Measurements from ENCODE around the gene GALNT16.

Gene GALNT16

DNA sequence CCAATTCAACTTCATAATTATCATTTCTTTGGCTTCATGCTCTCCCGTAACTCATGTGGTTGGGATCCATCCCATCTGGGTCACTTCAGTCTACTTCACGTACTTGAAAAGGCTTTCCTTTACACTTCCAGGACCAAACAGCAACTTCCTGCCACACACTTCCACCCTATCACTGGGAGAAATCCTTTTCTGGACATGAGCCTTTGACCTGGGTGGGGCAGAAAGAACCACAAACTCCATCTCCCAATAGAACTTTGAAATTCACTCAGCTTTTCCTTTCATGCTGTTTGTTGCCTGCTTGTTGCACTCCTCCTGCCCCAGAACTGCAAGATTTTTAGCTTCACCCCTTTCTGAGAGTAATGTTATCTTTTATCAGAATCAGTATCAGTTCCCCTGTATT lies 18.4 kb upstream of the GALNT16 start:
- no peak overlapping the region for H3K4me3 ChIP-seq (ENCODE audit: low read depth, low read length)
- TF ChIP-seq, protein P1, sequence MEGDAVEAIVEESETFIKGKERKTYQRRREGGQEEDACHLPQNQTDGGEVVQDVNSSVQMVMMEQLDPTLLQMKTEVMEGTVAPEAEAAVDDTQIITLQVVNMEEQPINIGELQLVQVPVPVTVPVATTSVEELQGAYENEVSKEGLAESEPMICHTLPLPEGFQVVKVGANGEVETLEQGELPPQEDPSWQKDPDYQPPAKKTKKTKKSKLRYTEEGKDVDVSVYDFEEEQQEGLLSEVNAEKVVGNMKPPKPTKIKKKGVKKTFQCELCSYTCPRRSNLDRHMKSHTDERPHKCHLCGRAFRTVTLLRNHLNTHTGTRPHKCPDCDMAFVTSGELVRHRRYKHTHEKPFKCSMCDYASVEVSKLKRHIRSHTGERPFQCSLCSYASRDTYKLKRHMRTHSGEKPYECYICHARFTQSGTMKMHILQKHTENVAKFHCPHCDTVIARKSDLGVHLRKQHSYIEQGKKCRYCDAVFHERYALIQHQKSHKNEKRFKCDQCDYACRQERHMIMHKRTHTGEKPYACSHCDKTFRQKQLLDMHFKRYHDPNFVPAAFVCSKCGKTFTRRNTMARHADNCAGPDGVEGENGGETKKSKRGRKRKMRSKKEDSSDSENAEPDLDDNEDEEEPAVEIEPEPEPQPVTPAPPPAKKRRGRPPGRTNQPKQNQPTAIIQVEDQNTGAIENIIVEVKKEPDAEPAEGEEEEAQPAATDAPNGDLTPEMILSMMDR (IDR thresholded peaks at IDR 0.05; ENCODE audit: low read depth, low read length) = no peak

GRCh38 chr14:69242311-69243224 lies 17.4 kb upstream of the GALNT16 start:
- TF ChIP-seq, protein P1 (IDR thresholded peaks at IDR 0.05; ENCODE audit: low read depth, low read length) = peak; percentile 64
- no peak overlapping the region for H3K4me3 ChIP-seq (ENCODE audit: low read depth, low read length)

DNA sequence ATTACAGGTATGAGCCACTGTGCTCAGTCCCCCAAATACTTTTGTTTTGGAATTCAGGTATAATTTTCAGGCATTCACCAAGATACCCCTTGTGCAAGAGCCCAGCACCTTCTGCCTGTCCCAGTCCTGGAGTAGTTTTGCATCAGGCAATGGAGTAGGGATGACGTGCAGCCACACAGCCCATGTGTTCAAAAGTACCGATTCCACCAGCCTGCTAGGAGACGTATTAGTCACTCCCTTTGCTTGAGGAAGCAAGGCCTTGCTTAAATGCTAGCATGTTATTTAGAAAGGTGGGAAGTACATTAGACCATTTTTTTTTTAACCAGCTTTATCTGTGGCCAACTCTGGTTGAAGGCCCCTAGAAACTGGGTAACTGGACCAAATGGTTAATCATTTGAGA lies 15.0 kb upstream of the GALNT16 start:
- TF ChIP-seq, protein P1 (IDR thresholded peaks at IDR 0.05; ENCODE audit: low read depth, low read length) = no peak
- H3K4me3 ChIP-seq (ENCODE audit: low read depth, low read length) = no peak overlapping the region

- TF ChIP-seq, protein P1 (IDR thresholded peaks at IDR 0.05; ENCODE audit: low read depth, low read length) = no peak
- no peak overlapping the region for H3K4me3 ChIP-seq (ENCODE audit: low read depth, low read length)
Observed at GRCh38 chr14:69246331-69246730, 13.6 kb upstream of the GALNT16 start.

DNA sequence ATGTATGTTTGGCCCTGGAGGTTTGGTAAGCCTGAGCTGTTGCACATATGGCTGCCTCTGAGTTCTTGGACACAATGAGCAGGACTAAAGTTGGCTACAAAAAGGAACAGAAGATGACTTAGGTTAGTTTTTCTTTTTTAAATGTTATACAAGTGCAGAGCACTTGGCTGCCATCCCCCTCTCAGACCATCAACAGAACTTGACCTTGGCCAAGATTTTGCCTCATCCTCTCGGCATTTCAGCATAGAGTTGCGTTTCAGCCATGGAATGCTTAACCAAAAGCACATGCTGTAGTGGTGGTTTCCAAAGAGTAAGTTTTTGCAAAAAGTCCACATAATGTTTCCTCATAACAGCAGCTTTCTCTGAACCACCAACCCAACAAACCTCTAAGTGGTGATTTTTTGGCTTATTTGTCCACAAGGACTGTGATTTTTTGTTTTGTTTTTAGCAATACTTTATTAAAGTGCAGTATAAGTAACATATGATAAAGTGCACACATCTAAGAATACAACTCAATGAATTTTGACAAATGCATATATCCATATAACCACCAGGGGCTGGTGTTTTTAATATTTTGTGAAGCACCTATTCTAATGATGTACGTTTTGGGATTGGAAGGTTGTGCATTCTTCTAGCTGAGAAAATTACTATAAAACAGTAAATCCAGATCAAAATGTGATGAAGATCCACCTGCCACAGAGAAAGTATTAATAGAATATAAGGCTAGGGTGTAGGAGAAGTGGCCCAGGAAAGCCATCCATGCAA lies 12.1 kb upstream of the GALNT16 start:
- TF ChIP-seq, protein P1 (IDR thresholded peaks at IDR 0.05; ENCODE audit: low read depth, low read length) = peak; percentile 11; the same call in 1 of the 2 replicates
- no peak overlapping the region for H3K4me3 ChIP-seq (ENCODE audit: low read depth, low read length)

GRCh38 chr14:69249603-69250002 lies 10.4 kb upstream of the GALNT16 start:
- TF ChIP-seq, protein P1 (IDR thresholded peaks at IDR 0.05; ENCODE audit: low read depth, low read length) = no peak
- no peak overlapping the region for H3K4me3 ChIP-seq (ENCODE audit: low read depth, low read length)

- no peak overlapping the region for H3K4me3 ChIP-seq (ENCODE audit: low read depth, low read length)
- TF ChIP-seq, protein P1 (IDR thresholded peaks at IDR 0.05; ENCODE audit: low read depth, low read length) = no peak
Observed at GRCh38 chr14:69252851-69253250, 7.1 kb upstream of the GALNT16 start.

Data from WI38 (cell line).